A673 (cell line): ENCODE measurements around the gene SPON1. TPM values are rescaled to one million over a fixed set of nuclear protein-coding genes. Genes with fewer than 3 reads are reported as not detected.

ENCODE experiments used
- Bru-seq: library from RNA; stranded (reverse); fragments of 400-500 nt; gene quantifications from one replicate; lab custom pipeline; 2021; lab: Mats Ljungman, UMichigan
- BruChase-seq, 2 experiments: library from RNA; stranded (reverse); fragments of 400-500 nt; gene quantifications; one replicate each; lab custom pipeline; 2021; lab: Mats Ljungman, UMichigan
- BruUV-seq: library from RNA; stranded (reverse); fragments of 400-500 nt; replicated peaks from 2 replicates; lab custom pipeline; 2021; lab: Mats Ljungman, UMichigan
- CTCF ChIA-PET: fragments of 300-600 bp; sonication (Branson Sonifier 250); formaldehyde crosslinking; loops from one replicate; lab custom pipeline; 2022; ENCODE audit warnings: antibody characterized with exemption; lab: Charles Lee
- POLR2A ChIA-PET: fragments of 300-600 bp; sonication (Branson Sonifier 250); formaldehyde crosslinking; loops from one replicate; lab custom pipeline; 2022; ENCODE audit warnings: antibody characterized with exemption; ENCODE audit not compliant: low non-redundant PET; lab: Charles Lee
- DNase-seq: peaks from one replicate; pipeline ENCODE4 v3.0.0-alpha.2; 2015; ENCODE audit warnings: low spot score
- H3K27ac ChIP-seq: fragments of 200-600 bp; sonication (generic); 2 replicates; pipeline ENCODE4 v1.5.1; 2016; ENCODE audit warnings: mixed run types, low read depth, mild to moderate bottlenecking, mixed read lengths, antibody characterized with exemption, low read length; ENCODE audit not compliant: poor library complexity, severe bottlenecking
- H3K27me3 ChIP-seq: fragments of 200-600 bp; sonication (generic); replicated peaks from 2 replicates; pipeline ENCODE4 v1.6.1; 2017; ENCODE audit warnings: mixed run types, low read depth, mild to moderate bottlenecking, mixed read lengths, antibody characterized with exemption, low read length; ENCODE audit not compliant: insufficient read depth, poor library complexity
- H3K36me3 ChIP-seq: fragments of 200-600 bp; sonication (generic); 2 replicates; pipeline ENCODE4 v1.6.1; 2016; ENCODE audit warnings: mixed run types, mild to moderate bottlenecking, mixed read lengths, antibody characterized with exemption, low read length; ENCODE audit not compliant: insufficient read depth, poor library complexity, severe bottlenecking
- H3K4me1 ChIP-seq: fragments of 200-600 bp; sonication (generic); 2 replicates; pipeline ENCODE4 v1.6.1; 2017; ENCODE audit warnings: mixed run types, mild to moderate bottlenecking, mixed read lengths, antibody characterized with exemption, low read length; ENCODE audit not compliant: insufficient read depth, poor library complexity, severe bottlenecking
- H3K4me3 ChIP-seq: fragments of 200-600 bp; sonication (generic); 2 replicates; pipeline ENCODE4 v1.5.1; 2016; ENCODE audit warnings: low read depth, mixed run types, mild to moderate bottlenecking, mixed read lengths, low read length; ENCODE audit not compliant: poor library complexity, severe bottlenecking
- H3K9me3 ChIP-seq: fragments of 200-600 bp; sonication (generic); 2 replicates; pipeline ENCODE4 v1.6.1; 2016; ENCODE audit warnings: mixed run types, low read depth, mild to moderate bottlenecking, mixed read lengths, antibody characterized with exemption, low read length; ENCODE audit not compliant: poor library complexity, severe bottlenecking
- EZH2 ChIP-seq: fragments of 200-600 bp; sonication (generic); IDR thresholded peaks from 2 replicates; pipeline ENCODE4 v1.6.1; 2017; ENCODE audit warnings: borderline replicate concordance, low read depth, mild to moderate bottlenecking, mixed read lengths, antibody characterized with exemption, low read length; ENCODE audit not compliant: poor library complexity, severe bottlenecking
- intact Hi-C: fragments of 100-400 bp; cut with micrococcal nuclease; formaldehyde crosslinking; loops from one replicate; pipeline ENCODE4 v1.10.0; 2022; ENCODE audit not compliant: unreplicated experiment
- long read RNA-seq: library from polyadenylated mRNA; stranded (forward); transcript quantifications from one replicate; pipeline ENCODE4 v2.0.0, GENCODE V29; 2022
- total RNA-seq: library from RNA; stranded (reverse); gene quantifications from 2 replicates; pipeline ENCODE4 v1.2.3, GENCODE V29; 2021
- TF ChIP-seq, protein P1 (sequence below): fragments of 300-800, 200-600 bp; sonication (generic); conservative IDR thresholded peaks from 2 replicates; pipeline ENCODE4 v1.5.1; 2017; ENCODE audit warnings: low read depth, mild to moderate bottlenecking, antibody characterized with exemption, low read length, moderate library complexity, mixed read lengths

The SPON1 gene
- not detected in 2 replicates for total RNA-seq
- Bru-seq, nascent RNA, result percentile 1 among the genes with signal in this experiment
- percentile 1 among the genes with signal in this experiment for BruChase-seq, experiment 1, labeled RNA remaining after a 2-hour chase
- percentile 0 among the genes with signal in this experiment for BruChase-seq, experiment 2, labeled RNA remaining after a 6-hour chase
- long read RNA-seq, partial matches to known transcripts, result 0 of 1 reads
- long read RNA-seq, other reads (novel, unspliced or antisense), result 1 of 1 reads

DNA sequence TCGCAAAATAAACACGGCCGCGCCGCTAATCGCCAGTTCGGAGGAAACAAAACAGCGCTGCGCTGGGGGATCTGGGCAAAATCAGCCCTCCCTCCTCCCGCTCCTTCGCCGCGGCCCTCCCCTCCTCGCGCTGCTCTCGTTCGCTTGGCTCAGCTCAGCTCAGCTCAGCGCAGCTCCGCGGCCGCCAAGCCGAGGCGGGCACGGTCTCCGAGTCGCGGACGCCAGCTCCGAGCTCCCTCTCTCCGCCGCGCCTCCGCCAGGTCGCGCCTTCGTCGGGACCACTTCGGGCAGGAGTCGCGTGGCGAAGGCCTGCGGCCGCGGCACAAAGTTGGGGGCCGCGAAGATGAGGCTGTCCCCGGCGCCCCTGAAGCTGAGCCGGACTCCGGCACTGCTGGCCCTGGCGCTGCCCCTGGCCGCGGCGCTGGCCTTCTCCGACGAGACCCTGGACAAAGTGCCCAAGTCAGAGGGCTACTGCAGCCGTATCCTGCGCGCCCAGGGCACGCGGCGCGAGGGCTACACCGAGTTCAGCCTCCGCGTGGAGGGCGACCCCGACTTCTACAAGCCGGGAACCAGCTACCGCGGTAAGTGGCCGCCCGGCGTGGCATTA, at the start of gene SPON1:
Gene SPON1 (plus strand): TSS at position 162 of the 607 bp plus-strand sequence. CDS start 182 bp downstream, at position 344.
- H3K4me1 ChIP-seq, result no peaks in the 10 kb centered on the region
- ChIA-PET CTCF (no interaction called here), POLR2A (no interaction called here)
- peak; percentile 12 for DNase-seq
- BruUV-seq, result no TSS peak
- H3K9me3 ChIP-seq, result no peaks in the 10 kb centered on the region
- H3K36me3 ChIP-seq, result no peaks in the 10 kb centered on the region
- intact Hi-C loops, result no loop called here
- TF ChIP-seq, protein P1, sequence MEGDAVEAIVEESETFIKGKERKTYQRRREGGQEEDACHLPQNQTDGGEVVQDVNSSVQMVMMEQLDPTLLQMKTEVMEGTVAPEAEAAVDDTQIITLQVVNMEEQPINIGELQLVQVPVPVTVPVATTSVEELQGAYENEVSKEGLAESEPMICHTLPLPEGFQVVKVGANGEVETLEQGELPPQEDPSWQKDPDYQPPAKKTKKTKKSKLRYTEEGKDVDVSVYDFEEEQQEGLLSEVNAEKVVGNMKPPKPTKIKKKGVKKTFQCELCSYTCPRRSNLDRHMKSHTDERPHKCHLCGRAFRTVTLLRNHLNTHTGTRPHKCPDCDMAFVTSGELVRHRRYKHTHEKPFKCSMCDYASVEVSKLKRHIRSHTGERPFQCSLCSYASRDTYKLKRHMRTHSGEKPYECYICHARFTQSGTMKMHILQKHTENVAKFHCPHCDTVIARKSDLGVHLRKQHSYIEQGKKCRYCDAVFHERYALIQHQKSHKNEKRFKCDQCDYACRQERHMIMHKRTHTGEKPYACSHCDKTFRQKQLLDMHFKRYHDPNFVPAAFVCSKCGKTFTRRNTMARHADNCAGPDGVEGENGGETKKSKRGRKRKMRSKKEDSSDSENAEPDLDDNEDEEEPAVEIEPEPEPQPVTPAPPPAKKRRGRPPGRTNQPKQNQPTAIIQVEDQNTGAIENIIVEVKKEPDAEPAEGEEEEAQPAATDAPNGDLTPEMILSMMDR, result no peak
- peak; percentile 93 for TF ChIP-seq EZH2
- H3K27me3 ChIP-seq, result peaks cover 100% of the 10 kb centered on the region
- no peak within 1 kb of the TSS for H3K4me3 ChIP-seq
- no peak within 1 kb of the TSS for H3K27ac ChIP-seq

DNA sequence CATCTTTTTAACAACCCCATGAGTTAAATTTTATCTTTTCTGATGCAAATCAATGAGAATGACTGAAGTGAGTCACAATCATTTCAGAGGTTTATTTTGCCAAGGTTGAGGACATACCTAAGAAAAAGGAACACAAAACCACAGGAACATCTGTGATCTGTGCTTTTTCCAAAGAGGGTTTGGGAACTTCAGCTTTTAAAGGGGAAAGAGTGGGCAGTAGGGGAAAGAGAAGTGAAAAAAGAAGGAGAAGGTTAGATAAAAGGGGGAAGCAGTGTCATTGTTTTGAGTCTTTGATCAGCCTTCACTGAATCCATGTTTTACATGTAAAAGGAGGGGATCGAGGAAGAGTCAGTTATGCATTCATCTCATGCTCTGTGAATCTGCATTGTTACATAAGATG, 45.3 kb upstream of the SPON1 start:
- H3K27ac ChIP-seq, result no peak overlapping the region
- intact Hi-C loops, result no loop called here
- BruUV-seq, result no TSS peak
- TF ChIP-seq EZH2, result no peak
- CTCF ChIA-PET, result no interaction called here
- H3K4me3 ChIP-seq, result no peak overlapping the region
- POLR2A ChIA-PET, result no interaction called here
- DNase-seq, result no peak
- H3K4me1 ChIP-seq, result no peaks in the 10 kb centered on the region
- peaks cover 30% of the 10 kb centered on the region for H3K27me3 ChIP-seq
- no peaks in the 10 kb centered on the region for H3K9me3 ChIP-seq
- H3K36me3 ChIP-seq, result no peaks in the 10 kb centered on the region

DNA sequence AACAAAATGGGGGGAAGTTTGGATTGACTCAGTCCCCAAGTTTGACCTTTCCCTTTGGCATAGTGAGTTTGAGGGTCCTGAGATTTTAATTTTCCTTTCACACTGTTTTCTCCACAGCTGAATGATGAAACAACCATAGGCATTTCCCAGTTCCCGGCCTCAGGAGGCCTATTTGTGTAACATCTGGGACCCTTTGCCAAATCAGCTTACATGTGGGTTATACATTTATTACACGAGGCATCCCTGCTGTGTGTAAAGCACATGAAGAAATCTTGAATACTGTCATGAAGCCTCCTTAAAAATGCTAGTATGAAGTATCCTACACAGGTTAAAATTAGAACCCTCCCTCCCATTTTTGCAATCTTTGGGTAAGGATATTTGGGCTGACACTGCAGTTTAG, 44.6 kb upstream of the SPON1 start:
- TF ChIP-seq EZH2, result no peak
- TF ChIP-seq, protein P1, result no peak
- Histone ChIP-seq H3K9me3 (no peaks in the 10 kb centered on the region), H3K27ac (no peak overlapping the region), H3K36me3 (no peaks in the 10 kb centered on the region), H3K4me1 (no peaks in the 10 kb centered on the region), H3K4me3 (no peak overlapping the region), H3K27me3 (peaks cover 37% of the 10 kb centered on the region)
- no peak for DNase-seq
- ChIA-PET CTCF (no interaction called here), POLR2A (no interaction called here)
- intact Hi-C loops, result no loop called here
- BruUV-seq, result no TSS peak
